ENCODE data around the gene CASP10. TPM values are rescaled to one million over a fixed set of nuclear protein-coding genes. Genes with fewer than 3 reads are reported as not detected.

CASP10 gene
- total and polyA plus RNA-seq, 2 of the 8 experiments (the other 6 are each of a cell fraction or from before 2014, with no cell fraction given) = 2.3 to 4.0 TPM

DNA sequence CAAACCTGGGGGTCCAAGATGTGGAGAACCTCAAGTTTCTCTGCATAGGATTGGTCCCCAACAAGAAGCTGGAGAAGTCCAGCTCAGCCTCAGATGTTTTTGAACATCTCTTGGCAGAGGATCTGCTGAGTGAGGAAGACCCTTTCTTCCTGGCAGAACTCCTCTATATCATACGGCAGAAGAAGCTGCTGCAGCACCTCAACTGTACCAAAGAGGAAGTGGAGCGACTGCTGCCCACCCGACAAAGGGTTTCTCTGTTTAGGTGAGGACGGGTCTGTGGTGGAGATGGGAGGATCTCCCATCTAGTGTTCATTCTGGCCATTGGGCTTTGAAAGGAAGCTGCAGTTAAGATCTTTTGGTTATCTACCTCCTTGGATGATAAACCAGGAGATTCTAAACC lies 2.9 kb downstream of the CASP10 start (continued):
- TF ChIP-seq, protein P1, sequence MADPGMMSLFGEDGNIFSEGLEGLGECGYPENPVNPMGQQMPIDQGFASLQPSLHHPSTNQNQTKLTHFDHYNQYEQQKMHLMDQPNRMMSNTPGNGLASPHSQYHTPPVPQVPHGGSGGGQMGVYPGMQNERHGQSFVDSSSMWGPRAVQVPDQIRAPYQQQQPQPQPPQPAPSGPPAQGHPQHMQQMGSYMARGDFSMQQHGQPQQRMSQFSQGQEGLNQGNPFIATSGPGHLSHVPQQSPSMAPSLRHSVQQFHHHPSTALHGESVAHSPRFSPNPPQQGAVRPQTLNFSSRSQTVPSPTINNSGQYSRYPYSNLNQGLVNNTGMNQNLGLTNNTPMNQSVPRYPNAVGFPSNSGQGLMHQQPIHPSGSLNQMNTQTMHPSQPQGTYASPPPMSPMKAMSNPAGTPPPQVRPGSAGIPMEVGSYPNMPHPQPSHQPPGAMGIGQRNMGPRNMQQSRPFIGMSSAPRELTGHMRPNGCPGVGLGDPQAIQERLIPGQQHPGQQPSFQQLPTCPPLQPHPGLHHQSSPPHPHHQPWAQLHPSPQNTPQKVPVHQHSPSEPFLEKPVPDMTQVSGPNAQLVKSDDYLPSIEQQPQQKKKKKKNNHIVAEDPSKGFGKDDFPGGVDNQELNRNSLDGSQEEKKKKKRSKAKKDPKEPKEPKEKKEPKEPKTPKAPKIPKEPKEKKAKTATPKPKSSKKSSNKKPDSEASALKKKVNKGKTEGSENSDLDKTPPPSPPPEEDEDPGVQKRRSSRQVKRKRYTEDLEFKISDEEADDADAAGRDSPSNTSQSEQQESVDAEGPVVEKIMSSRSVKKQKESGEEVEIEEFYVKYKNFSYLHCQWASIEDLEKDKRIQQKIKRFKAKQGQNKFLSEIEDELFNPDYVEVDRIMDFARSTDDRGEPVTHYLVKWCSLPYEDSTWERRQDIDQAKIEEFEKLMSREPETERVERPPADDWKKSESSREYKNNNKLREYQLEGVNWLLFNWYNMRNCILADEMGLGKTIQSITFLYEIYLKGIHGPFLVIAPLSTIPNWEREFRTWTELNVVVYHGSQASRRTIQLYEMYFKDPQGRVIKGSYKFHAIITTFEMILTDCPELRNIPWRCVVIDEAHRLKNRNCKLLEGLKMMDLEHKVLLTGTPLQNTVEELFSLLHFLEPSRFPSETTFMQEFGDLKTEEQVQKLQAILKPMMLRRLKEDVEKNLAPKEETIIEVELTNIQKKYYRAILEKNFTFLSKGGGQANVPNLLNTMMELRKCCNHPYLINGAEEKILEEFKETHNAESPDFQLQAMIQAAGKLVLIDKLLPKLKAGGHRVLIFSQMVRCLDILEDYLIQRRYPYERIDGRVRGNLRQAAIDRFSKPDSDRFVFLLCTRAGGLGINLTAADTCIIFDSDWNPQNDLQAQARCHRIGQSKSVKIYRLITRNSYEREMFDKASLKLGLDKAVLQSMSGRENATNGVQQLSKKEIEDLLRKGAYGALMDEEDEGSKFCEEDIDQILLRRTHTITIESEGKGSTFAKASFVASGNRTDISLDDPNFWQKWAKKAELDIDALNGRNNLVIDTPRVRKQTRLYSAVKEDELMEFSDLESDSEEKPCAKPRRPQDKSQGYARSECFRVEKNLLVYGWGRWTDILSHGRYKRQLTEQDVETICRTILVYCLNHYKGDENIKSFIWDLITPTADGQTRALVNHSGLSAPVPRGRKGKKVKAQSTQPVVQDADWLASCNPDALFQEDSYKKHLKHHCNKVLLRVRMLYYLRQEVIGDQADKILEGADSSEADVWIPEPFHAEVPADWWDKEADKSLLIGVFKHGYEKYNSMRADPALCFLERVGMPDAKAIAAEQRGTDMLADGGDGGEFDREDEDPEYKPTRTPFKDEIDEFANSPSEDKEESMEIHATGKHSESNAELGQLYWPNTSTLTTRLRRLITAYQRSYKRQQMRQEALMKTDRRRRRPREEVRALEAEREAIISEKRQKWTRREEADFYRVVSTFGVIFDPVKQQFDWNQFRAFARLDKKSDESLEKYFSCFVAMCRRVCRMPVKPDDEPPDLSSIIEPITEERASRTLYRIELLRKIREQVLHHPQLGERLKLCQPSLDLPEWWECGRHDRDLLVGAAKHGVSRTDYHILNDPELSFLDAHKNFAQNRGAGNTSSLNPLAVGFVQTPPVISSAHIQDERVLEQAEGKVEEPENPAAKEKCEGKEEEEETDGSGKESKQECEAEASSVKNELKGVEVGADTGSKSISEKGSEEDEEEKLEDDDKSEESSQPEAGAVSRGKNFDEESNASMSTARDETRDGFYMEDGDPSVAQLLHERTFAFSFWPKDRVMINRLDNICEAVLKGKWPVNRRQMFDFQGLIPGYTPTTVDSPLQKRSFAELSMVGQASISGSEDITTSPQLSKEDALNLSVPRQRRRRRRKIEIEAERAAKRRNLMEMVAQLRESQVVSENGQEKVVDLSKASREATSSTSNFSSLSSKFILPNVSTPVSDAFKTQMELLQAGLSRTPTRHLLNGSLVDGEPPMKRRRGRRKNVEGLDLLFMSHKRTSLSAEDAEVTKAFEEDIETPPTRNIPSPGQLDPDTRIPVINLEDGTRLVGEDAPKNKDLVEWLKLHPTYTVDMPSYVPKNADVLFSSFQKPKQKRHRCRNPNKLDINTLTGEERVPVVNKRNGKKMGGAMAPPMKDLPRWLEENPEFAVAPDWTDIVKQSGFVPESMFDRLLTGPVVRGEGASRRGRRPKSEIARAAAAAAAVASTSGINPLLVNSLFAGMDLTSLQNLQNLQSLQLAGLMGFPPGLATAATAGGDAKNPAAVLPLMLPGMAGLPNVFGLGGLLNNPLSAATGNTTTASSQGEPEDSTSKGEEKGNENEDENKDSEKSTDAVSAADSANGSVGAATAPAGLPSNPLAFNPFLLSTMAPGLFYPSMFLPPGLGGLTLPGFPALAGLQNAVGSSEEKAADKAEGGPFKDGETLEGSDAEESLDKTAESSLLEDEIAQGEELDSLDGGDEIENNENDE (IDR thresholded peaks at IDR 0.05; ENCODE audit: insufficient replicate concordance, low read length) = no peak

Measured in H1 (cell line).